Femur (tissue), 1 donor: Measurements from ENCODE around the gene PDIA5.

Experiments used
- DNase-seq: peaks from one replicate; pipeline ENCODE4 v3.0.0-alpha.2; 2017

The PDIA5 gene

GRCh38 chr3:123186695-123187094, 119.9 kb downstream of the PDIA5 start:
- DNase-seq: no peak

- DNase-seq: no peak
Measured at GRCh38 chr3:123188058-123188457, 121.2 kb downstream of the PDIA5 start.

GRCh38 chr3:123193448-123194101, 126.8 kb downstream of the PDIA5 start:
- DNase-seq: no peak

GRCh38 chr3:123194552-123194951, 127.7 kb downstream of the PDIA5 start:
- DNase-seq: no peak

GRCh38 chr3:123198372-123198771, 131.5 kb downstream of the PDIA5 start:
- no peak for DNase-seq

- DNase-seq: no peak
Measured at GRCh38 chr3:123201223-123201556, 134.4 kb downstream of the PDIA5 start.

GRCh38 chr3:123201557-123202427, 135.0 kb downstream of the PDIA5 start, which contains the start of gene SEC22A:
Gene SEC22A, plus strand, starts transcription at chr3:123201943. Its CDS starts 7,275 bp downstream, at chr3:123209218.
- DNase-seq: peak; percentile 96

- peak; percentile 32 for DNase-seq
Measured at GRCh38 chr3:123202451-123202850, 135.6 kb downstream of the PDIA5 start.
